Testis (tissue), 2 donors: ENCODE data around the gene GPI.

Source experiments
- CTCF ChIP-seq, 3 experiments: fragments of 450-650 bp in 2 of 3; fragments of 200-600 bp in 1 of 3; sonication (generic) in 1 of 3; IDR thresholded peaks; one replicate each; pipeline ENCODE4 v1.5.1; 2016 to 2019; ENCODE audit warnings: antibody characterized with exemption in 3 of 3, mild to moderate bottlenecking in 2 of 3, moderate library complexity in 1 of 3
- POLR2A ChIP-seq: fragments of 450-650 bp; IDR thresholded peaks from one replicate; pipeline ENCODE4 v1.6.1; 2017; ENCODE audit warnings: antibody characterized with exemption, mild to moderate bottlenecking, moderate library complexity

DNA sequence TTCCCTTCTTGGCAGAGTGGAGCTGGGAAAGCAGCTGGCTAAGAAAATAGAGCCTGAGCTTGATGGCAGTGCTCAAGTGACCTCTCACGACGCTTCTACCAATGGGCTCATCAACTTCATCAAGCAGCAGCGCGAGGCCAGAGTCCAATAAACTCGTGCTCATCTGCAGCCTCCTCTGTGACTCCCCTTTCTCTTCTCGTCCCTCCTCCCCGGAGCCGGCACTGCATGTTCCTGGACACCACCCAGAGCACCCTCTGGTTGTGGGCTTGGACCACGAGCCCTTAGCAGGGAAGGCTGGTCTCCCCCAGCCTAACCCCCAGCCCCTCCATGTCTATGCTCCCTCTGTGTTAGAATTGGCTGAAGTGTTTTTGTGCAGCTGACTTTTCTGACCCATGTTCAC lies 34.9 kb downstream of the GPI start:
- TF ChIP-seq CTCF (IDR thresholded peaks at IDR 0.05) (no peak), POLR2A (no peak)
